Coronary artery (tissue), 2 donors: Measurements from ENCODE around the gene OSBPL8.

Source experiments
- DNase-seq: peaks from one replicate; pipeline ENCODE4 v3.0.0-alpha.2; 2017; ENCODE audit warnings: low spot score
- H3K27ac ChIP-seq, 2 donors: fragments of 200-600 bp; sonication (generic); one replicate each; pipeline ENCODE4 v1.5.1; 2016 to 2019
- H3K4me3 ChIP-seq: fragments of 200-600 bp; sonication (generic); 2 replicates; pipeline ENCODE4 v1.5.1; 2016; ENCODE audit warnings: mild to moderate bottlenecking, moderate library complexity
- TF ChIP-seq, protein P1 (sequence below): fragments of 200-600 bp; sonication (generic); IDR thresholded peaks from one replicate; pipeline ENCODE4 v1.5.1; 2019; ENCODE audit warnings: antibody characterized with exemption

Gene OSBPL8

DNA sequence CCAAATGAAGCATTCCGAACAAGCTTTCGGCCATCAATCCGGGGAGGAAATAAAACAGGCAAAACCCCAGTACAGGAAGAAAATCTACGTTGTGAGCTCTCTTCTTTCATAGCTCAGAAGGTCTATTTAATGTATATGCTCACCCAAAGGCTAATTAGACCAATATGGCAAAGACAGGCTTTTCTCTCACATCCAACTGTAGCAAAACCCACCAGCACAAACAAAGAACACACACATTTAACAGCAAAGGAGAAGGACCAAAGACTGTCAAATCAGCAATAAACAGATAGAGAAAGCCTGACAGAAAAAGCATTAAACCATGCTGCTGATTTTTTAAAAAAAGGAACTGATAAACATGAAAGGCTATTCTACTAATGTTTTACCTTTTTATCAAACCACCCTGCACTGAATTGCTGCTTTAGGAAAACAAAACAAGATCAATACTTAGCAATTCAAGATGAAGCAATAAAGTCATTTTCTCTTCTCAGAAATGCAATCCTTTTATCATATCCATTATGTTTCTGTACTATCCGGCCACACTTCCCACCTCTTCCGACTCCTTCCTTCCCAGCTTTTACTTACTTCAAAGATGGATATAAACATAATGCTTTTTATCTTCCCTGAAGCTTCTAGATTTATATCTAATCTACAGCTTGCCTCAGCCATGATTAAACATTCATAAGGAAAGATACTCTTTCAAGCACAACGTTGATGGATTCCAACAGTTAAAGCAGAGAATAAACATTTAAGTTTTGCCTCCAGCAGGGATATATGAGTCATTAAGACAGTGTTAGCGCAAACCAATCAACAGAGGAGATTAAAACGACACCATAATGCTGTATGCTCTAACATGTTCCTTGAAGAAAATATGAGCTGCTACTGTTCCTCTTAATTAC, 136.8 kb downstream of the OSBPL8 start:
- H3K4me3 ChIP-seq: no peak overlapping the region
- TF ChIP-seq, protein P1, sequence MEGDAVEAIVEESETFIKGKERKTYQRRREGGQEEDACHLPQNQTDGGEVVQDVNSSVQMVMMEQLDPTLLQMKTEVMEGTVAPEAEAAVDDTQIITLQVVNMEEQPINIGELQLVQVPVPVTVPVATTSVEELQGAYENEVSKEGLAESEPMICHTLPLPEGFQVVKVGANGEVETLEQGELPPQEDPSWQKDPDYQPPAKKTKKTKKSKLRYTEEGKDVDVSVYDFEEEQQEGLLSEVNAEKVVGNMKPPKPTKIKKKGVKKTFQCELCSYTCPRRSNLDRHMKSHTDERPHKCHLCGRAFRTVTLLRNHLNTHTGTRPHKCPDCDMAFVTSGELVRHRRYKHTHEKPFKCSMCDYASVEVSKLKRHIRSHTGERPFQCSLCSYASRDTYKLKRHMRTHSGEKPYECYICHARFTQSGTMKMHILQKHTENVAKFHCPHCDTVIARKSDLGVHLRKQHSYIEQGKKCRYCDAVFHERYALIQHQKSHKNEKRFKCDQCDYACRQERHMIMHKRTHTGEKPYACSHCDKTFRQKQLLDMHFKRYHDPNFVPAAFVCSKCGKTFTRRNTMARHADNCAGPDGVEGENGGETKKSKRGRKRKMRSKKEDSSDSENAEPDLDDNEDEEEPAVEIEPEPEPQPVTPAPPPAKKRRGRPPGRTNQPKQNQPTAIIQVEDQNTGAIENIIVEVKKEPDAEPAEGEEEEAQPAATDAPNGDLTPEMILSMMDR: no peak
- no peak overlapping the region for H3K27ac ChIP-seq
- no peak for DNase-seq

DNA sequence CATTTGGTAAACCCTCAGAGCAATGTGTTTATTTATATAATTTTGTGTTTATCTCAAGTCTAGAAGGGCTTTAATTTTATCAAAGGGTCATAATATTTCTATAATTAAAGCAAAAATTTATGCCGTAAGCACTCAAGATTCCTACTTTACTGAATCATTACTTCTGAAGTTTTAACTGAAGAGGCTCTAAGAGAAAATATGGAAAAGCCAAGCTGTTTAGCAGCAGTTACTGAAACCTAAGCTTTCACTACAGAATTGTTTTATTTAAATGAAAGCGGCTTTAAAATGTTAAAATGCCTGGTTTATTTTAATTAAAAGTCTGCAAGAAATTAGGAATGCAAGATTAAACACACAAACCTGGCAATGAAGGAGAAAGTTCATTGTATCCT, 137.4 kb downstream of the OSBPL8 start:
- TF ChIP-seq, protein P1: no peak
- DNase-seq: no peak
- H3K27ac ChIP-seq: no peak overlapping the region
- no peak overlapping the region for H3K4me3 ChIP-seq

DNA sequence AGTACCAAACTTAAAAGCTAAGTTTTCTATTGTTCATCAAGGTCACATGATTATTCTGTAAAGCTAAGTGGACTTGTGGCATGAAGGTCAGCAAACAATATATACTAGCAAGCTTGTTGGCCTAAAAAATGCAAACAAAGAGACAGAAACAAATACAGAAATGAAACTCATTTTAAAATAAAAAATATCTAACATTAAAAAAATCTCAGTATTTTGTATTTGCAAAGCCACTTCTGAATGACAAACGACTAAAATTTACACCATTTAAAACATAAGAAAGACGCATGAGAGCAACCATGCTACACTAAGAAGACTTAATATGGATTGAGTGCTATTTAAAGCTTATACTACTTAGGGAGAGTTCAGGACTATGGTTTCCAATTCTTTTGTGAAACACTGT, 138.5 kb downstream of the OSBPL8 start:
- TF ChIP-seq, protein P1: no peak
- no peak overlapping the region for H3K4me3 ChIP-seq
- no peak for DNase-seq
- no peak overlapping the region for H3K27ac ChIP-seq

DNA sequence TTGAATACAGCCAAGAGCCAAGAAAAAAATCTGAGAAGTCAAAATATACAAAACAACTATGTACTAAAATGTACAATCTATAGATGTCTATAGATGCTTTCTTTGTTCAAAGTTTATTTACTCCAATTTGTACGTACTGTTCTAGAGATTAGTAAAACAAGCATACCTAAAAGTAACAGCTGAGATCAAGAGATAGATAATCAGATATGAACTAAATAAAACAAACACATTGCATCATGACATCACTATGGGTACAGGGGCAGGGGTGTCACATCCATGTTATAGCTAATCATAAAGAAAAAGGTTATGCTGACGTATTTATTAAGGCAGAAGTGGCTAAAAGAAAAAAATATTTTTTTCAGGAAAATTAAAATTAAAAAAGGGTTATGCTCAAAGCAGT, 139.3 kb downstream of the OSBPL8 start:
- H3K4me3 ChIP-seq: no peak overlapping the region
- TF ChIP-seq, protein P1: no peak
- DNase-seq: no peak
- H3K27ac ChIP-seq: no peak overlapping the region

DNA sequence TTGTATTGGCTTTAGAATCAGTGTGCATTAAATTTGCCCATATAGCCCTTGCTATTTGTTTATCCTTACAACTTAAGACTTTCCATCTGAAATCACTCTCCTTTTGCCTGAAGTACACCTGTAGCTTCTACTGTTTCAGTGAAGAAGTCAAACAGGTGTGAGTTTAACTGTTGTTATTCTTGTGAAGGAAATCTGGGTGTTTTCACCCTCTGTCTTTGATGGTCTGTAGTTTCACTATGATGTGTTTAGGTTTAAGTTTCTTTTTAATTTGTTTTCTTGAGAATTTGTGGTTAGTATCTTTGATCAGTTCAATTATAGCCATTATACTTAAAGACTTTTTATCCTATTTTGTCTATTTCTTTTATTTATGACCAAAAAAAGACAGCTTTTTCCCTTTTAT, 142.5 kb downstream of the OSBPL8 start:
- no peak for DNase-seq

DNA sequence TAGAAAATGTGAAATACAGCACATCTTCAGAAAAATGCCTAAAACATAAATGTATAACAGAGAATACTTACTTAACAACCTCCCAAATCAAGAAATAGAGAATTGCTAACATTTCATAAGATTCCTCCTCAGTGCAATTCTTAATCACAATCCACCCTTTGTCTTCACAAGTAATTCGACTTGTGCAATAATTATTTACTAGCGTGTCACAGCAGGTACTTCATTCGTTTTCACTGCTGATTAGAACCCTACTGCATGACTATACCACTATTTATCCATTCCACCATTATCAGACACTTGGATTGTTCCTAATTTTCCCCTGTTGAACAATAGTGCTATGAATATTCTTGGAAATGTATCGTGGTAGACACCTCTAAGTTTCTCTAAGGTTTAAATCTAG, 146.4 kb downstream of the OSBPL8 start:
- Histone ChIP-seq H3K4me3 (no peak overlapping the region), H3K27ac (no peak overlapping the region)
- TF ChIP-seq, protein P1: no peak
- DNase-seq: no peak

More for the DNA sequence above, 142.5 kb downstream of the OSBPL8 start:
- TF ChIP-seq, protein P1: no peak
- no peak overlapping the region for H3K27ac ChIP-seq
- no peak overlapping the region for H3K4me3 ChIP-seq

DNA sequence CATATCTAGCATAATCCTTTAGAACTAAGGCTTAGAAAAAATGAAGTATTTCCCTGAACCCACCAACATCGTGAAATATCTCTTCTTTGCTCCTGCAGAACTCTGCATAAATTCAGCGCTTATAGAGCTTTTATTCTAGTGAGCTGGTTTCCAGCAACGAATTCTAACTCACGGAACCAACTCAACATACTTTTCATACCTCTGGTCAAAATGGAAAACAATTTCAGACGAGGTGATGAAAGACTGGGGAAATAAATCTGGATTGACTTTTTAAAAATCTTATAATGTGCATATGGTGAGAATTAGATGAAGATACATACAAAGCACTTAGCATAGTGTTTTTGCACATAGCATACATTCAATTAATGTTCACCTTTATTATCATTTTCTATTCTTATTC, 148.8 kb downstream of the OSBPL8 start:
- H3K4me3 ChIP-seq: no peak overlapping the region
- DNase-seq: no peak
- TF ChIP-seq, protein P1: no peak
- H3K27ac ChIP-seq: no peak overlapping the region
